ENCODE results near the gene SLC35B3. TPM values are rescaled to one million over a fixed set of nuclear protein-coding genes. Genes with fewer than 3 reads are reported as not detected.

The SLC35B3 gene
- total and polyA plus RNA-seq, 12 donors = 8.2 to 19.8 (median 13.1) TPM

- no peak for DNase-seq
- intact Hi-C loops (cut with DNase I) = no loop called here
- Histone ChIP-seq H3K27me3 (no peaks in the 10 kb centered on the region), H3K4me3 (no peak overlapping the region), H3K36me3 (replicated peaks in 1 of 2) (no peaks in the 10 kb centered on the region), H3K4me1 (replicated peaks in 1 of 2) (peaks cover 11 to 28% of the 10 kb centered on the region in 2 donors), H3K9me3 (replicated peaks in 1 of 3) (no peaks in the 10 kb centered on the region), H3K27ac (no peak overlapping the region)
- WGBS, 4 donors = 68 to 79% (median 71%) methylated on average over 1 of the region's 1 CpG
- TF ChIP-seq POLR2A (IDR thresholded peaks at IDR 0.05) = no peak
- TF ChIP-seq CTCF (IDR thresholded peaks at IDR 0.05) = no peak
These were observed 2.5 kb upstream of the SLC35B3 start for GRCh38 chr6:8437813-8438212.

GRCh38 chr6:8436966-8437365 lies 1.6 kb upstream of the SLC35B3 start:
- no peaks in the 10 kb centered on the region for H3K36me3 ChIP-seq (replicated peaks in 1 of 2)
- intact Hi-C loops (cut with DNase I) = no loop called here
- no peak overlapping the region for H3K27ac ChIP-seq
- H3K4me1 ChIP-seq (replicated peaks in 1 of 2) = peaks cover 11 to 32% of the 10 kb centered on the region in 2 donors
- H3K27me3 ChIP-seq = no peaks in the 10 kb centered on the region
- H3K9me3 ChIP-seq (replicated peaks in 1 of 3) = no peaks in the 10 kb centered on the region
- WGBS, 4 donors = 88 to 95% (median 94%) methylated on average over 1 of the region's 1 CpG
- H3K4me3 ChIP-seq = no peak overlapping the region
- no peak for DNase-seq
- TF ChIP-seq POLR2A (IDR thresholded peaks at IDR 0.05) = no peak
- TF ChIP-seq CTCF (IDR thresholded peaks at IDR 0.05) = no peak

DNA sequence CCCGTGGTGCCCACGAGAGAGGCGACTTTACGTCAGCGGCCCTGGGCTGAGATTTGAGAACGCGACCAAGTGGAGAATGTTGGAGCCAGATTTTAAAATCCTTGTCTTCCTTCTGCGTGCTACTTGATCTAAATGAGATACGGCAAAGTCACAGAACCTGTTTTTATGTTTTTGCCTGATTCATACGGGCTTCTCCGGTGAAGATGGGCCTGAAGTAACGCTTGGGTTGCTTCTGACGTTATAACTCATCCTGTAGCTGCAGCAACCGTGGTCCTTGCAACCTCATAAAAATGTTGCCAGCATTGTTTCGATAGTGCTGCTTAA lies 462 bp upstream of the SLC35B3 start:
- TF ChIP-seq CTCF (IDR thresholded peaks at IDR 0.05) (no peak), POLR2A (IDR thresholded peaks at IDR 0.05) (no peak)
- Histone ChIP-seq H3K27me3 (no peaks in the 10 kb centered on the region), H3K36me3 (replicated peaks in 1 of 2) (no peaks in the 10 kb centered on the region), H3K4me1 (replicated peaks in 1 of 2) (peaks cover 11 to 32% of the 10 kb centered on the region in 2 donors), H3K27ac (peak overlapping the region in 4 of 5 donors; percentile 69 to 91 (median 83)), H3K4me3 (peak overlapping the region; percentile 2 to 81 (median 45)), H3K9me3 (replicated peaks in 1 of 3) (no peaks in the 10 kb centered on the region)
- DNase-seq = no peak
- 20 to 35% (median 30%) methylated on average over 9 to 15 of the region's 15 CpGs for WGBS, 4 donors
- intact Hi-C loops (cut with DNase I) = no loop called here

DNA sequence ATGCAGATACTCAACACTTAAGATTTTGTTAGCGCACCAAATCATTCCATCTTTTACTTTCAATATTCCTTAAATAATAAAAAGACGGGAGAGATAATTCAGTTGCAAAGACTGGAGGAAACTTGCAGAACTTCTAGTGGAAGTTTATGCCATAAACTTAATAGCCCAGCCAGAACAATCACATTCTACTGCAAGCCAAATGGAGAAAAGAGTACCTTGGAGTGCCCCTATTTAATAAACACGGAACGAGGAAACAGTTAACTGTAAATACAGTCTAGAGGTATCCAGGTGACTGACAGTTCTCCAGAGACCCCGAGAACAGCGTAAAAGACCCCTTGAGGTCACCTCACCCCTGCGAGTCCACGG lies 635 bp downstream of the SLC35B3 start:
- TF ChIP-seq POLR2A (IDR thresholded peaks at IDR 0.05) = no peak
- no peak for TF ChIP-seq CTCF (IDR thresholded peaks at IDR 0.05)
- peaks cover 11 to 32% of the 10 kb centered on the region in 2 donors for H3K4me1 ChIP-seq (replicated peaks in 1 of 2)
- peak overlapping the region; percentile 68 to 91 (median 81) for H3K27ac ChIP-seq
- H3K36me3 ChIP-seq (replicated peaks in 1 of 2) = no peaks in the 10 kb centered on the region
- H3K4me3 ChIP-seq = peak overlapping the region; percentile 2 to 81 (median 45)
- intact Hi-C loops (cut with DNase I) = no loop called here
- H3K9me3 ChIP-seq (replicated peaks in 1 of 3) = no peaks in the 10 kb centered on the region
- H3K27me3 ChIP-seq = no peaks in the 10 kb centered on the region
- DNase-seq = no peak
- 3 to 6% (median 5%) methylated on average over 8 of the region's 8 CpGs for WGBS, 4 donors

All from adrenal gland (tissue), 12 donors.